Stimulated activated CD4-positive, alpha-beta T cell treated with anti-CD3 and anti-CD28 coated beads, Interleukin-12 subunit alpha, Interleukin-12 subunit beta, amount 100 ng/mL, for 48 hours (primary cell): ENCODE data around the gene ITK.
"Not testable (repeated sequence)": the region's sequence is repeated elsewhere in the genome, so short reads cannot be mapped to it uniquely, and the experiment has no call there.

Source experiments
- DNase-seq, 3 donors: peaks; one replicate each; pipeline ENCODE4 v3.0.0-alpha.2; 2020; ENCODE audit warnings: low read depth in 2 of 3, low spot score in 1 of 3

The ITK gene

DNA sequence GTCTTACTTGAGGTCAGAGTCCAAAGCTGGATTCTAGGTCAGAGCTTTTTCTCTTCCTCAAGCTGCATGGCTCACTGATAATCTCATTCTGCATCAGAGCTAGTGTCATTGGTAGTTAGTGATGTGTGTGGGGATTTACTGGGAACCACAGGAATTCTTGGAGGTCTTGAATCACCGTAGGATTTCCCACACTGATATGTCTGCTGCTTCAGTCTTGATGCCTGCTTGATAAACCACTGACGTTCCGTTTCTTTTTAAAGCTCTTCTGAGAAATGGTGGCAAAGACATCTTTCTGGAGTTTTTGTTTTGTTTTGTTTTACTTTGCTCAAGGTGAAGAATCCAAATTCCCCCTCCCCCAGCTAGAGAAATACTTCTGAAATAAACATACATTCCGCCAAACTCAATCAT, 13.4 kb upstream of the ITK start:
- no peak for DNase-seq

DNA sequence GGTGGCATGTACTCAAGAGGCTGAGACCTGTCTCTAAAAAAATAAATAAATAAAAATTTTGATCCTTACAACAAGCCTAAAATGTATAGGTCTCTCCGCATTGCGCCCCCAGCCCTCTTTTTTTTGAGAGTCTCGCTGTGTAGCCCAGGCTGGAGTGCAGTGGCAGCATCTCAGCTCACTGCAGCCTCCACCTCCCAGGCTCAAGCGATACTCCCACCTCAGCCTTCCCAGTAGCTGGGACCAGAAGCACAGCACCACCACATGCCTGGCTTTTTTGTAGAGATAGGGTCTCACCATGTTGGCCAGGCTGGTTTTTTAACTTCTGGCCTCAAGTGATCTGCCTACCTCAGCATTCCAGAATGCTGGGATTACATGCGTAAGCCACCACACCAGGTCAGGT, 12.4 kb upstream of the ITK start:
- no peak for DNase-seq

DNA sequence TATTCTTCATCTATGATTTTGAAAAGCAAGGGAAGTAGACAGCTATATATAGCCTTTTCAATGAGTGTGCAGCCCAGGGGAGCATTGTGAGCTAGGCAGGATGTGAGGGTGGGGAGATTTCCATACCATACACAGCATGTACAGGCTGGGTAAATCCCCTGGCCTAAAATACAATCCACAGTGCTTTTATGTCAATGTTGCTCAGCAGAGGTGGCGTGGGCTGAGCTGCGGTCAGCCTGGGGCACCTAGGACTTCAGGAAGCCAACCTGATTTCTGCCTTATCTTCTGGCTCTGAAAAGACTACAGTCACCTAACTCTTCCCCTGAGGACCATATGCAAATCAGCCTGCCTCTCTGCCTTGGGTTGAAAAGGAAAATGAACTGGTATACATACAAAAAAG, 8.2 kb upstream of the ITK start:
- DNase-seq, result peak; percentile 82 to 90 (median 84)

DNA sequence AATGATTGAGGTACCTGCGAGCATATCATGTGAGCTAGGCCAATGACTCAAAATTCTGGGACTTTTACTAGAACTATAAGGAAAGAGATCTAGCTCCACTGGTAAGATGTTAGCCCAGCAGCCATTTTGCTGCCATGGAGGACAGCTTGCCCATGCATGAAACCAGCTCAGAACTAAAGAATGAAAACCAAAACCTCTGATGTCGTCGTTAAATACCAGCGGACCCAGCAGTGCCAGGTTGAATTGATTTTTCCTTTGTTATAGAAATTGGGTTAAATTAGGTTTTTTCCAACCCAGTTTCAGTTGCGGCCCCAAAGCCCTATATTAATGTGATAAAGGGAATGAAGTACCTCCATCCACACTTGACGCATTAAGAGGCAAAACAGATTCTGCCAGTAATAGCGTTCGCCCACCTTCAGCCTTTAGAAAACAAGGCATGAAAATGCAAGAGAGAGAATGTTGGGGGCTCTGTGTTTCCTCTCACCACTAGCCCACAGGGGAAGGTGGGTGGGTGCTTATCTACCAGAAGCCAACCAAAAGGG, 5.5 kb upstream of the ITK start:
- peak in 1 of 3 donors; percentile 31 for DNase-seq

DNA sequence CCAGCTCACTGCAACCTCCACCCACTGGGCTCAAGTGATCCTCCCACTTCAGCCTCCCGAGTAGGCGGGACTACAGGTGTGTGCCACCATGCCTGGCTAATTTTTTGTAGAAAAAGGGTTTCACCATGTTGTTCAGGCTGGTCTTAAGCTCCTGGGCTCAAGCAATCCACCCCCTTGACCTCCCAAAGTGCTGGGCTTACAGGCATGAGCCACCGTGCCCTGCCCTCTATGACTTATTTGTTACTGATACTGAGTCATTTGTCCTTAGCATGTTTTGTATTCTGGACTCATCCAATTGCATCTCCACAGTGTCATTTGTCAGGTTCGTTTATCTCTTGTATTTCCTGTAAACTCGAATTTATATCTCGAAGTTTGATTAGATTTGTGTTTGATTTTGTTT, 2.7 kb upstream of the ITK start:
- DNase-seq, result no peak

DNA sequence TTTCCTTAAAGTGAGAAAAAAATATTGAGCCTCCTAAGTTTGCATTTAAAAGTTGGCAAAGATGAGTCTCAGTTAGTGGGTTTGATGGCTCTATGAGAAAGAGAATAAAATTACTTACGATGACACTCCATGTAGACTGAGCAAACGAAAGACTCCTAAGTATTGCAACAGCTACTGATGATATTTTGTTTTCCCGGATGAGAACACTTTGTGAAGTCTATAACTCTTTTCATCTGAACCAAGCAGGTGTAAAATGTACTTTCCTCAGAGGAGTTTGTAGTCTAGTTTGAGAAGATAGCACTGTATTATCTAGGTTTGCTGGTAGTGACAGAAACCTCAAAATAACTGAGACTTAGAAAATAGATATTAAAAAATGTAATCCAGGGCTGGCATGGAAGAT, 1.7 kb upstream of the ITK start:
- no peak for DNase-seq

DNA sequence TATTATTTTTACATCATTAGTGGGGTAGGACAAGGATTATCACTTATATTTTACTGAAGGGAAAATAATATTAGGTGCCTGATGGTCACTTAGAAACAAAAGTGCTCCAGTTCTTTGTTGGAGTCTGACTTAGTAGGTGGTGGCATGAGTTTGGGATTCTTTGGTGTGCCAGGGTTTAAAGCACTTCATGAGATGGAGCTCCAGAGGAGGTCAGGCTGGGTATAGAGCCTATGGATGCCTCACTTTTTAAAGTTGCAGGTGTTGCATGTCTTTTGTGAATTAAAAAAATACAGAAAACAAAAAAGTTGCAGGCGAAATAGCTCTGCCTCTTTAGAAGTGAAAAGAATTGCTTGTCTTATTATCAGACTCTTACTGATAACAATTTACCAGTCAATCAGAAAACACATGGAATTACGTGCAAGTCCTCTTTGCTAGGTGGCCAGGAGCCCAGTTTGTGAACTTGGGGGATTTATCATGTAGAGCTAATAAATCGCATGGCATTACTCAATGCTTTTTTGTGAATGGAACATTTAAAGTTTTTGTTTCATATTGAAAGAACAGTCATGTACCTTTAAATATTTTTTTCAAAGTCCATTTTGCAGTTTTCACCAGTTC, 1.6 kb downstream of the ITK start:
- no peak for DNase-seq

DNA sequence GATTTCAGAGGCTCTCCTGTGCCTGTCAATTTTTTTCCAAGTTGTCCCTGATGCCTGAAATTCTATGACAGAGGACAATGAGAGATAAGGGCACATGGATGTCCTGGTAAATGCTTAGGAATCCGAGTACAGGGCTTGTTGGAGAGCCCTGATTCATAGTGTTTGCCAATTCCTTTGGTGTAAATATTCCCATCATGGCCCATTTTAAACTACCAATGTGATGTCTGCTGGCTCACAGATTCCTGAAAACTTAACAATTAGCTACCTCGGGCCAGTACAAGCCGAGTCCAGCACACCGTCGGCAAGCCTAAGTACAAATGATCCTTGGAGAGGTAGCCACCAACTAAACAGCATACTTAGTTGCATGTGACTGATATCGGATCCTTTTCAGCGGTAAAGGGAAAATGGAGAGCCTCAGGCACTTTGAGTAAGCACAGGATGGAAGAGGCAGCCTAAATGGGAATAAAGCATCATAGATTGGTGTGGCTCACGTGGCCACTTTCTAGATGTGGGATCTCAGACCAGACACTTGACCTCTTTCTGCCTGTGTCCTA, 3.6 kb downstream of the ITK start:
- no peak for DNase-seq

DNA sequence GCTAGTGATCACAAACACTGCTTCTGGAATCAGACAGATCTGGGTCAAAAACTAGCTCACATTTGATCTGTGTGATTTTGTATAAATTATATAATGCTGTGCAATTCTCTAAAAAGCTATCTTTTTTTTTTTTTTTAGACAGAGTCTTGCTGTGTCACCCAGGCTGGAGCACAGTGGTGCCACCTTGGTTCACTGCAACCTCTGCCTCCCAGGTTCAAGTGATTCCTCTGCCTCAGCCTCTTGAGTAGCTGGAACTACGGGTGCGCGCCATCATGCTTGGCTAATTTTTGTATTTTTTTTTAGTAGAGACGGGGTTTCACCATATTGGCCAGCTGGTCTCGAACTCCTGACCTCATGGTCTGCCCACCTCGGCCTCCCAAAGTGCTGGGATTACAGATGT, 4.5 kb downstream of the ITK start:
- DNase-seq, result not testable (repeated sequence)

DNA sequence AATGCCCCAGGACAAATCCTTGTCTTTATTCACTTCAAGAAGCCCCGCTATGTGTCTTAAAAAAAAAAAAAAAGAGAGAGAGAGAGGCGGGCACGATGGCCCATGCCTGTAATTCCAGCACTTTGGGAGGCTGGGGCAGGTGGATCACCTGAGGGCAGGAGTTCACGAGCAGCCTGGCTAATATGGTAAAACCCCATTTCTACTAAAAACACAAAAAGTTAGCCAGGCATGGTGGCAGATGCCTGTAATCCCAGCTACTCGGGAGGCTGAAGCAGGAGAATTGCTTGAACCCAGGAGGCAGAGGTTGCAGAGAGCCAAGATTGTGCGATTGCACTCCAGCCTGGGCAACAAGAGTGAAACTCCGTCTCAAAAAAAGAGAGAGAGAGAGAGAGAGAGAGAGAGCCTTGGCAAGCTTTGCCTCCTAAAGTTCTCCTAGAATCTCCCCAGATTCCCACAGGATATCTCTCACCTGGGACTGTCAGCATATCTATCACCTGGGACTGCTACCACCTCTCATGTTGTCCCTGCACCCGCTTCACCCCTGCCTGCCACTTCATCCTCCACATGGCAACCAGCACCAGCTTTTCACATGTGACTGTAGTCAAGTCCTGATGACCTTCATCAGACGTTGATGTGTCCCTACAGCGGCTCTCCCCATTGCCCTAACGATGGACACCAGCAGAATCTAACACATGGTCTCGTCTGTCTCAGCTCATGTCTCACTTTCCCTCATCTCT, 5.8 kb downstream of the ITK start:
- no peak for DNase-seq

DNA sequence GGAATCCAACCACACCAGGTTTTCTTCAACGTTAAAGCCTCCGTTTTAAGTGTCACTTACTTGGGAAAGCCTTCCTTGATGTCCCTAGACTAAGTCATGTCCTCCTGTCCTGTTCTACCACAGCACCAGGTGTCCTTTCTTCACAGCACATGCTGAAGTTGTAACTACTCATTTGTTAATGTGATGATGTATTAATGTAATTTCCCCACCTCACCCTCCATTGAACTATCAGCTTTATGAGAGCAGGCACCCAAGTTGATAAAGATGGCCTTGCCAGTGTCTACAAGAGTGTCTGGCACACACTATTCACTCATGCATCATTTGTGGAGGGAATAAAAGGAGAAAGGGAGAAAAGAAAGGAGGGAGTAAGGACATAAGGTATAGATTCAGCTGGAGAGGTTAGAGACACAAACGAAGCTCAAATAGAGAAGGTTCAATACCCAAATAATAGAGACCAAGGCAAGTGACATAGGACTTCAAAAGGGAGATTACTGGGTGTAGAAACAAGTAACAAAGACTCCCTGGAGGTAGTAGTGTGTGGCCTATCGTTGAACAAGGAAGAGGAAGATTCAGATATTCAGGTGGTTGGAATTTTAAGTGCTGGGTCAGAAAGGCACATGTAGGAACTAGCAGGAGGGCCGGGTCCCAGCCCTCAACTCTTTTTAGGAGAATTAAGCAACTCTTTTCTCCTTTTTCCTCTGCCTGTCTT, 6.6 kb downstream of the ITK start:
- no peak for DNase-seq

DNA sequence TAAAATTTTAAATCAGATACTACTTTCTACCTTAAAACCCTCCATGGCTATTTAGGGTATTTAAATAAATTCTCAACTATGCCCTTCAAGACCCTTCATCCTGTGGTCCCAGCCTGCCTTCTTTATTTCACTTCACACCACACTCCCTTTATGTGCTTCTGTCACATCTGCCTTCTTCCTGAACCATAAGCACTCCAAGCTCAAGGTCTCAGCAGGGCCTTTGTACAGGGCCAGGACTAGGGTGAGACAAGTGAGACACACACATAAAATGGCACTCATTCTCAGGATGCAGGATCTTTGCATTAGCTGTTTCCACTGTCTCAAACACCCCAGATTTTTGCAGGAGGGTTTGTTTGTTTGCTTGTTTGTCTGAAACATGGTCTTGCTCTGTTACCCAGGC, 7.6 kb downstream of the ITK start:
- DNase-seq, result no peak

DNA sequence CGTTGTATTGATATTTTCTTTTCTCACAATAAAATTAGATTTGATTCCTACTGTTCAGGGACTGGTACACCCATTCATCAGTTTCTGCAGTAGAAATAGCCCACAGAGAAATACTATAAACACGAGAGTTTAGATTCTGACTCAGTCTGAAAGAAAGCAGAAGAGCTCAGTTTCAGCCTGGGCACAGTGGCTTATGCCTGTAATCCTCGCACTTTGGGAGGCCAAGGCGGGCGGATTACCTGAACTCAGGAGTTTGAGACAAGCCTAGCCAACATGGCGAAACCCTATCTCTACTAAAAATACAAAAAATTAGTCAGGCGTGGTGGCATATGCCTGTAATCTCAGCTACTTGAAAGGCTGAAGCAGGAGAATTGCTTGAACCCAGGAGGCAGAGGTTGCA, 8.6 kb downstream of the ITK start:
- peak in 2 of 3 donors; percentile 42 to 49 for DNase-seq

DNA sequence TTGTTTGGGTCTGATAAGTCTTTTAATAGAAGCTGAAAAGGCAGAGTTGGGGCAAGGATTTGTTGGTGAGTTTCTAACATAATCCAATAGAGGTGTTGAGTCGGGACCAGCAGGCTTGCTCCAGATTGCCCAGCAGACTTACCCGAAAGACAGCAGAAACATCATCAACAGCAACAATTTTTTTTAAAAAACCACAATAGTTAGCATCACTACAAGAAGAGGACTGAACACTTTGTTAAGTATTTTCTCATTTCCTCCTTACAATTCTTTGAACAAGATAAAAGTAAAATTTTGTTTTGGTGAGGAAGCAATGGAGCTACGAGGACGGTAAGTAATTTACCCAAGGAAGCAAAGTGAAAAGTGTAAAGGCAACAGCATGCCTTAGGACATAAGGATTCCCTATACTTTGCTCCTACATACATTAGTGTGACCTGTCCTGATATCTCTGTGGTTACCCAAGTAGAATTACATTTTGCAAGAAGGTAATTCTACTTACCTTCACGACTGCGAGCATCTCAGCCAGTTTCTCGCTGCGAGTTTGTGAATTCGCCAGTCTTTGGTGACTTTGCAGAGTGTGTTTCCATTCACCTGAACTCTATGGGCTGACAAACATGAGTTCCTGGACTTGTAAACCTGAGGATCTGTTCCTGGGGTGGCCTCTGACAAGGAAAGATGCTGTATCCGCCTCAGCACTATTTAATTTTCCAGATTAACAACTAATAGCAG, 13.2 kb downstream of the ITK start:
- no peak for DNase-seq

DNA sequence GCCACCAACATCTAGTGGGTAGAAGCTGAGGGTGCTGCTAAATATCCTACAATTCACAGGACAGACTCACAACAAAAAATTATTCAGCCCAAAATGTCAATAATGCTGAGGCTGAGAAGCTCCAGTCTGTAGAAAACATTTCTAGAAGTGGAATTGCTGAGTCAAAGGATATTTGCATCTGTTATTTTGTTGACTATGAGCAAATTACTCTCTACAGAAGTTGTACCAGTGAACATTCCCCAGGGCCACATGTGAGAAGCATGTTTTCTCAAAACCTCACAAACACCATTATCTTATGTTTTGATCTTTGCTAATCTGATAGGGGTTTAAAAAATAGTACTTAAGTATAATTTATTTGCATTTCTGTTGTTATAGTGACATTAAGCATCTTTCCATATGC, 15.4 kb downstream of the ITK start:
- no peak for DNase-seq

DNA sequence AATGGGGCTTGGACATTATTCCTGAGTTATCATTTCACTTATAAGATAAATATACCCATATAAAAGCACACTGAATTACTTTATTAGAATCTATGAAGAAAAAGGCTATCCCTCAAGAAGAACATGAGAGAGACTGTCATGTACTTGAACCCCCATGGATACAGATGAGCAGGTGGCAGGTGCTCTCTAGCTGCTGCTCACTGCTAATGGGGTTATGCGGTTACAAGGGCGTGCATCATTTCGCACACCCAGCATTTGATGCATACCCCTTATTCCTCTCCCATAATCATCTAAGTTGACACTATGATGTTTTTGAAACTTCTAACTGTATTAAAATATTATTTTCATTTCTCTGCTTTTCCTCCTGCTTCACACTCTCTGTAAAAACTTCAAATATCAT, 16.4 kb downstream of the ITK start:
- DNase-seq, result no peak

DNA sequence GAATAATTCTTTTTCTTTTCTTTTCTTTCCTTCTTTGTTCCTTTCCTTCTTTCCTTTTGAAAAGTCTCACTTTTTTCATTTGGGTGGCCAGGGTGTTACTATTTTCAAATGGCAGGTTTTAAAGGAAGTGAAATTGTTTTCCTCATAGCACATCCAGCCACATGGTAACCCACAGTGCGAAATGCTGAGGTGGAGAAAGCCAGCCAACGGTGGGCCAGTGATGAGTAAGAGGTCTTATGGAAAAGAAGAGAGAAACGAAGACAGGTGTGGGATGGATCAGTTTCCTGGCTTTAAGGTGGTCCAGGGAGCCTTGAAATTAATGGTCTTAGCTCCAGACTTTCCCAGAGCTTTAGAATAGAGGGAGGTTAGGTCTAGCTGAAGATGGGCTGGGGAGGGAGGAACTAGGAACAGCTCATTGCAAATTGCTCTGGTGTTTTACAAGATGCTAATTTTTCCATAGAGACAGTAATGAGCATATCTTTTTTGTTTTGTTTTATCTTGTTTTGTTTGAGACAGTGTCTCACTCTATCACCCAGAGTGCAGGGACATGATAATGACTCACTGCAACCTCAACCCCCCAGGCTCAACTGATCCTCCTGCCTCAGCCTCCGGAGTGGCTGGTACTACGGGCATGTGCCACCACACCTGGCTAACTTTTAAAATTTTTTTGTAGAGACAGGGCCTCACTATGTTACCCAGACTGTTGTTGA, 17.8 kb downstream of the ITK start:
- no peak for DNase-seq

DNA sequence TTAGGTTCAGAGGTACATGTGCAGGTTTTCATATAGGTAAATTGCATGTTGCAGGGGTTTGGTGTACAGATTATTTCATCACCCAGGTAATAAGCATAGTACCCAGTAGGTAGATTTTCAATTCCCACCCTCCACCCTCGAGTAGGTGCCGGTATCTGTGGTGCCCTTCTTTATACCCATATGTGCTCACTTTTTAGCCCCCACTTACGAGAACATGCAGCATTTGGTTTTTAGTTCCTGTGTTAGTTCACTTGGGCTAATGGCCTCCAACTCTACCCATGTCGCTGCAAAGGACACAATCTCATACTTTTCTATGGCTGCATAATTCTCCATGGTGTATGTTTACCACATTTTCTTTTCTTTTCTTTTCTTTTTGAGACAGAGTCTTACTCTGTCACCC, 21.2 kb downstream of the ITK start:
- no peak for DNase-seq

DNA sequence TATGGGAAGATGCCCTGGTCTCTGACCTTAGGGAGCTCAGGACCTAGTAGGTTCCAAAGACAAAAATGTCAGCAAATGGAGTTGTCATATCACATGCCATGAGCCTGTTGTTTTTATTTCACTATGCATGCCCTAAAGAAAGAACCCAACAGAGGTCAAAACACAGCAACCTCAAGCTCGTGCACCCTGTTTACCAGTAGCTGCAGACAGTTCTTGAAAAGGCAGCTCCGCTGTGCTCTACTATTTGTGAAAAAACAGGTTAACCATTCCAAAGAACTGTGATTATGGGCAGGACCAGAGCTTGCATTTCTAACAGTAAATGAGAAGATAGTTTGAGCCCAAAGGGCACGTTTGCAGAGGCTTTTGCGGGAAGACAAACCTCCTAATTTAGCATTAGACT, 22.8 kb downstream of the ITK start:
- DNase-seq, result no peak

DNA sequence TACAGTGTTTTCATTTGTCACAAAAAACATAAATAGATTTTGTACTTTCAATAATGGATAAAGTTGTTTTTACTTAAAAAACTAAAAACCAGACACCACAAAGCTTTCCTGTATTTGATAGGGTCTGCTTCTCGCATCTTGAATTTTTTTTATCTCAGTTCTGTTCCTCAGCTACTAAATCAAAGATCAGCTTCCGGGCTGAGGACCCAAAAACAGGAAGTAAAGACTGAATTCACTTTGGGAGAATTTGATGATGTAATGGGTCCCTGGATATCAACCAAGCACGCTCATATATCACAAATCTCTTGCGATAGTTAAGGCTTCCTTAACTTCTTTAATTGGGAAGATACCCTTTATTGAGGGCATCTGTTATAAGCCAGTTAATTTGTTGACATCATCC, 24.1 kb downstream of the ITK start:
- DNase-seq, result no peak

DNA sequence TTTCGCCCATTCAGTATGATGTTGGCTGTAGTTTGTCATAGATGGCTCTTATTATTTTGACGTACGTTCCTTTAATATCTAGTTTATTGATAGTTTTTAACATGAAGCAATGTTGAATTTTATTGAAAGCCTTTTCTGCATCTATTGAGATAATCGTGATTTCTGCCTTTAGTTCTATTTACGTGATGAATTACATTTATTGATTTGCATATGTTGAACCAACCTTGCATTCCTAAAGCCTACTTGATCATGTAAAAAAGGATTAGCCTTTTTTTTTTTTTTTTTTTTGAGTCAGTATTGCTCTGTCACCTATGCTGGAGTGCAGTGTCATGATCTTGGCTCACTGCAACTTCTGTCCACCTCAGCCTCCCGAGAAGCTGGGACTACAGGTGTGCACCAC, 25.1 kb downstream of the ITK start:
- no peak for DNase-seq
